K562 (cell line): ENCODE measurements around the gene MYL4. TPM values are rescaled to one million over a fixed set of nuclear protein-coding genes. Genes with fewer than 3 reads are reported as not detected.

Experiments used
- ATAC-seq: fragments of 200-7000 bp; cut with Tn5 transposase; 3 replicates; pipeline ENCODE4 v1.9.1; 2020; ENCODE audit warnings: moderate library complexity
- BruUV-seq: library from RNA; stranded (reverse); fragments of 400-500 nt; replicated peaks from 2 replicates; lab custom pipeline; 2021; lab: Mats Ljungman, UMichigan
- CTCF ChIA-PET: fragments of 300-600 bp; formaldehyde crosslinking; extraction: SDS; loops from one replicate; lab custom pipeline; 2021; ENCODE audit warnings: low intra/inter-chr PET ratio; lab: Yijun Ruan, JAX
- POLR2A ChIA-PET: fragments of 300-600, 350-650 bp; sonication (Branson Sonifier 250); formaldehyde crosslinking; extraction: SDS; loops from one replicate; lab custom pipeline; 2021; ENCODE audit warnings: antibody characterized with exemption, inconsistent platforms; lab: Yijun Ruan, JAX
- DNase-seq, 4 experiments: peaks; one replicate each; pipeline versions ENCODE4 v3.0.0 to v3.0.0-alpha.2; 2011 to 2018; ENCODE audit warnings: low spot score in 3 of 4, mixed read lengths in 3 of 4; ENCODE audit errors: extremely low read depth in 1 of 4
- FAIRE-seq: peaks from 2 replicates; lab custom pipeline; 2011; peaks lifted over from hg19 to GRCh38; lab: Jason Lieb, UNC
- H2AFZ ChIP-seq: 2 replicates; pipeline ENCODE4 v1.6.0; 2011; ENCODE audit warnings: low read depth, low read length, control low read depth, inconsistent platforms
- H3K27ac ChIP-seq: fragments of 200-600 bp; 3 replicates; pipeline ENCODE4 v1.8.0; 2011; ENCODE audit warnings: low read depth, mild to moderate bottlenecking, control low read depth, inconsistent platforms, low read length, moderate library complexity, mixed read lengths; ENCODE audit errors: extremely low read depth
- H3K27me3 ChIP-seq, 2 experiments: fragments of 300-600 bp in 1 of 2; 2 replicates in 1 of 2; 3 replicates in 1 of 2; pipeline versions ENCODE4 v1.6.0 to v1.8.0; 2011; ENCODE audit warnings: inconsistent platforms in 2 of 2, low read length in 2 of 2, mild to moderate bottlenecking in 1 of 2, mixed read lengths in 1 of 2, moderate library complexity in 1 of 2; ENCODE audit not compliant: control insufficient read depth in 2 of 2, insufficient read depth in 2 of 2
- H3K36me3 ChIP-seq: fragments of 300-600 bp; 3 replicates; pipeline ENCODE4 v1.8.0; 2011; ENCODE audit warnings: mild to moderate bottlenecking, low read length, inconsistent platforms; ENCODE audit not compliant: control insufficient read depth, insufficient read depth
- H3K4me1 ChIP-seq, 2 experiments: fragments of 200-600 bp in 1 of 2; replicated peaks in 1 of 2; 2 replicates in 1 of 2; 3 replicates in 1 of 2; pipeline versions ENCODE4 v1.5.1 to v1.8.0; 2011; ENCODE audit warnings: inconsistent platforms in 2 of 2, low read length in 2 of 2, mild to moderate bottlenecking in 1 of 2, mixed read lengths in 1 of 2, moderate library complexity in 1 of 2; ENCODE audit not compliant: control insufficient read depth in 2 of 2, insufficient read depth in 2 of 2
- H3K4me2 ChIP-seq: 2 replicates; pipeline ENCODE4 v1.6.1; 2011; ENCODE audit warnings: low read length, control low read depth, inconsistent platforms, mixed read lengths; ENCODE audit not compliant: insufficient read depth
- H3K4me3 ChIP-seq: fragments of 200-600 bp; sonication (generic), shearing (Covaris generic); 2 replicates; pipeline ENCODE4 v1.5.1; 2016; ENCODE audit warnings: control low read depth, inconsistent platforms
- H3K79me2 ChIP-seq: fragments of 200-600 bp; 3 replicates; pipeline ENCODE4 v1.8.0; 2011; ENCODE audit warnings: low read length, inconsistent platforms; ENCODE audit not compliant: control insufficient read depth, insufficient read depth
- H3K9ac ChIP-seq, 2 experiments: 2 replicates each; pipeline versions ENCODE4 v1.6.0 to v1.6.1; 2011; ENCODE audit warnings: low read depth in 2 of 2, low read length in 2 of 2, control low read depth in 1 of 2, inconsistent platforms in 1 of 2, mild to moderate bottlenecking in 1 of 2, mixed read lengths in 1 of 2; ENCODE audit not compliant: insufficient read depth in 1 of 2
- H3K9me1 ChIP-seq: one replicate; pipeline ENCODE4 v1.6.0; 2011; ENCODE audit warnings: inconsistent platforms, mild to moderate bottlenecking, low read length, moderate library complexity; ENCODE audit not compliant: control insufficient read depth, insufficient read depth
- H3K9me3 ChIP-seq: replicated peaks from 2 replicates; pipeline ENCODE4 v1.5.1; 2011; ENCODE audit warnings: low read depth, low read length, inconsistent platforms; ENCODE audit not compliant: control insufficient read depth, insufficient read depth
- H4K20me1 ChIP-seq: replicated peaks from 2 replicates; pipeline ENCODE4 v1.6.1; 2011; ENCODE audit warnings: low read length, inconsistent platforms, mixed read lengths; ENCODE audit not compliant: control insufficient read depth, insufficient read depth
- CBFA2T3 ChIP-seq: fragments of 450-650 bp; IDR thresholded peaks from 2 replicates; pipeline ENCODE4 v1.6.1; 2017
- CHCHD3 ChIP-seq: fragments of 250-450 bp; sonication (Bioruptor Pico); IDR thresholded peaks from 2 replicates; pipeline ENCODE4 v2.1.2; 2022; ENCODE audit warnings: mild to moderate bottlenecking
- KAT2B ChIP-seq: IDR thresholded peaks from one replicate; pipeline ENCODE4 v1.6.1; 2012; ENCODE audit warnings: low read depth, mild to moderate bottlenecking, control low read depth, inconsistent platforms, low read length, moderate library complexity
- MAFF ChIP-seq: IDR thresholded peaks from 2 replicates; pipeline ENCODE4 v1.6.1; 2012; ENCODE audit warnings: low read length, improper control_type of control experiment
- MTA1 ChIP-seq: fragments of 450-650 bp; IDR thresholded peaks from 2 replicates; pipeline ENCODE4 v1.6.1; 2017; ENCODE audit warnings: borderline replicate concordance
- NUFIP1 ChIP-seq: fragments of 450-650 bp; IDR thresholded peaks from 2 replicates; pipeline ENCODE4 v1.6.1; 2018; ENCODE audit not compliant: partially characterized antibody
- POLR2H ChIP-seq: IDR thresholded peaks from 2 replicates; pipeline ENCODE4 v1.6.1; 2016; ENCODE audit warnings: missing genetic modification characterization, low read depth, mild to moderate bottlenecking, control low read depth, missing compliant biosample characterization, moderate library complexity
- TCF3 ChIP-seq: sonication (generic); formaldehyde crosslinking; IDR thresholded peaks from 2 replicates; pipeline ENCODE4 v1.4.0; 2020; ENCODE audit warnings: mild to moderate bottlenecking, missing genetic modification reagents
- ZFX ChIP-seq: sonication (generic); formaldehyde crosslinking; IDR thresholded peaks from 2 replicates; pipeline ENCODE4 v1.8.0; 2022; ENCODE audit warnings: mild to moderate bottlenecking, missing genetic modification reagents, moderate library complexity
- ZNF12 ChIP-seq: sonication (generic); formaldehyde crosslinking; IDR thresholded peaks from 2 replicates; pipeline ENCODE4 v1.4.0; 2020; ENCODE audit warnings: mild to moderate bottlenecking, missing genetic modification reagents
- WGBS: fragments of 100-300 bp; shearing (Covaris generic); methylation state at CpG from one replicate; pipeline ENCODE4 v1.1.6; 2016; ENCODE audit warnings: low coverage, mixed read lengths; ENCODE audit not compliant: insufficient coverage; ENCODE audit errors: missing lambda C conversion rate; 5-methylcytosine and 5-hydroxymethylcytosine counted together
- in situ Hi-C: fragments of 300-500 bp; cut with MboI; formaldehyde crosslinking; loops from 4 replicates; pipeline ENCODE4 v1.15.0; 2018; ENCODE audit warnings: inconsistent platforms, mixed read lengths
- intact Hi-C: fragments of 100-400 bp; cut with micrococcal nuclease; formaldehyde crosslinking; loops from 2 replicates; pipeline ENCODE4 v1.14.2; 2022
- polyA plus RNA-seq, 8 experiments: library from polyadenylated mRNA; depleted of rRNA in 4 of 8; stranded (reverse) in 5 of 8; unstranded in 3 of 8; fragments of >200 nt; fragmentation: Nextera tagmentation in 2 of 8; fragmentation: Illumina TruSeq in 1 of 8; extraction: Ambion mirVana in 2 of 8; extraction: Trizol in 1 of 8; gene quantifications; 2 replicates each; pipeline versions ENCODE4 v1.2.1 to v1.2.3, GENCODE V29; 2011 to 2014; ENCODE audit warnings: inconsistent platforms in 1 of 8, missing spikeins in 1 of 8
- total RNA-seq, 7 experiments: library from RNA; depleted of rRNA in 6 of 7; stranded (reverse); fragments of >200 nt in 6 of 7; fragmentation: Illumina TruSeq in 2 of 7; extraction: Trizol in 2 of 7; gene quantifications; 2 replicates each; pipeline versions ENCODE4 v1.2.1 to v1.2.3, GENCODE V29; 2011 to 2021; ENCODE audit warnings: low replicate concordance in 1 of 7
- TF ChIP-seq, protein P1 (sequence below): fragments of 200-800 bp; sonication (Bioruptor generic); IDR thresholded peaks from 2 replicates; pipeline ENCODE4 v1.6.1; 2017; ENCODE audit warnings: missing genetic modification characterization, missing compliant biosample characterization
- TF ChIP-seq, protein P2 (sequence below): sonication (generic); IDR thresholded peaks from 2 replicates; pipeline ENCODE4 v1.6.1; 2016

MYL4 gene
- total and polyA plus RNA-seq, 9 of the 15 experiments (the other 6 are each of a cell fraction or from before 2014, with no cell fraction given) = 117 to 423 (median 221) TPM

DNA sequence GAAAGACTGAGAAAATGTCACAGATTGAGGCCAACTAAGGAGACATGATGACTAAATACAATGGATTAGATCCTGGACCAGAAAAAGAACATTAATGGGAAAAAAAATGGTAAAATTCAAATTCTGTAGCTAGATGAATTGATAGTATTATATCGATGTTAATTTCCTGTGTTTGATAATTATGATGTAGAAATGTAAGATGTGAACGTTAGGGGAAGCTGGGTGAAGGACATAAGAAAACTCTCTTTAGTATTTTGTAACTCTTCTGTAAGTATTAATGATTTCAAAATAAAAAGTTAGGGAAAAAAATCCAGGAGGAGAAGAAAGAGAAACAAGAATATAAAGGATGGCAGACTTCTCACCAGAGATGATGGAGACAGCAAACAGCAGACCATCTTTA lies 41.7 kb downstream of the MYL4 start (continued):
- TF ChIP-seq MAFF = no peak
- no peak for TF ChIP-seq ZNF12 (CRISPR knock-in tag)
- TF ChIP-seq NUFIP1 = no peak
- TF ChIP-seq ZFX (CRISPR knock-in tag) = no peak

DNA sequence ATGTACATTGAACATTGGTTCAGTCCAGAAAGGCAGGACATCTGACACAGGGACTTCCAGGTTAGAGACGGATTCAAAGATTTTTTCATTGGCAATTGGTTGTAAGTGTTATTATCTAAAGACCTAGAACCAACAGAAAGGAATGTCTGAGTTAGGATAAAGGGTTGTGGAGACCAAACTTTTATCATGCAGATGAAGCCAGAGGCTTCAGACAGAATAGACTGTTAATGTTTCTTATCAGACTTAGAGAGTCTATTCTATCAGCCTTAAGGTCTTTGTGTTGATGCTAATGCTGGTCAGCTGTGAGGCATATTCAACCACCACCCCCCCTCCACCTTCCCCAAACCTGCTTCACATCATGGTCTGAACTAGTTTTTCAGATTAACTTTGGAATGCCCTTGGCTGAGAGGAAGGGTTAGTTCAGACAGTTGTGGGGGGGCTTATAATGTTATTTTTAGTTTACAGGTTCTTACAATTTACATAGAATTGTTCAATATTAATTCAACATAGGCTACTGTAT lies 42.3 kb downstream of the MYL4 start:
- Histone ChIP-seq H3K9me3 (no peaks in the 10 kb centered on the region), H2AFZ (peak overlapping the region; percentile 2; the same call in 1 of the 2 replicates), H3K4me3 (no peak overlapping the region), H3K36me3 (no peaks in the 10 kb centered on the region), H4K20me1 (no peaks in the 10 kb centered on the region), H3K4me1 (peaks cover 19 to 28% of the 10 kb centered on the region in 2 experiments; a peak in 4 of 5 replicates), H3K27ac (no peak overlapping the region), H3K4me2 (no peak overlapping the region), H3K9me1 (no peaks in the 10 kb centered on the region), H3K27me3 (no peaks in the 10 kb centered on the region), H3K9ac (no peak overlapping the region), H3K79me2 (no peaks in the 10 kb centered on the region)
- ChIA-PET POLR2A (interaction anchor here (0.7 to 2.5 kb wide), 3 partner anchors 9 to 36 kb away, joined by 3 to 7 read pairs (median 3); no protein-coding TSS in a partner anchor), CTCF (interaction anchor here (0.6 kb wide), 1 partner anchor 64 kb away, joined by 3 read pairs; no protein-coding TSS in a partner anchor)
- WGBS = 0% methylated on average over 1 of the region's 1 CpG
- FAIRE-seq (no peak), DNase-seq (no peak), ATAC-seq (no peak)
- BruUV-seq = no TSS peak
- TF ChIP-seq, protein P1, sequence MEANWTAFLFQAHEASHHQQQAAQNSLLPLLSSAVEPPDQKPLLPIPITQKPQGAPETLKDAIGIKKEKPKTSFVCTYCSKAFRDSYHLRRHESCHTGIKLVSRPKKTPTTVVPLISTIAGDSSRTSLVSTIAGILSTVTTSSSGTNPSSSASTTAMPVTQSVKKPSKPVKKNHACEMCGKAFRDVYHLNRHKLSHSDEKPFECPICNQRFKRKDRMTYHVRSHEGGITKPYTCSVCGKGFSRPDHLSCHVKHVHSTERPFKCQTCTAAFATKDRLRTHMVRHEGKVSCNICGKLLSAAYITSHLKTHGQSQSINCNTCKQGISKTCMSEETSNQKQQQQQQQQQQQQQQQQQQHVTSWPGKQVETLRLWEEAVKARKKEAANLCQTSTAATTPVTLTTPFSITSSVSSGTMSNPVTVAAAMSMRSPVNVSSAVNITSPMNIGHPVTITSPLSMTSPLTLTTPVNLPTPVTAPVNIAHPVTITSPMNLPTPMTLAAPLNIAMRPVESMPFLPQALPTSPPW (CRISPR knock-in tag) = peak; percentile 34; the same call in 1 of the 2 replicates
- TF ChIP-seq MTA1 (no peak), CHCHD3 (CRISPR knock-in tag) (no peak), TCF3 (CRISPR knock-in tag) (0 out of 2 replicates have a peak, but pooled peaks have one; percentile 12), CBFA2T3 (peak; percentile 31; the same call in 1 of the 2 replicates), POLR2H (tag) (no peak), KAT2B (no peak)
- TF ChIP-seq, protein P2, sequence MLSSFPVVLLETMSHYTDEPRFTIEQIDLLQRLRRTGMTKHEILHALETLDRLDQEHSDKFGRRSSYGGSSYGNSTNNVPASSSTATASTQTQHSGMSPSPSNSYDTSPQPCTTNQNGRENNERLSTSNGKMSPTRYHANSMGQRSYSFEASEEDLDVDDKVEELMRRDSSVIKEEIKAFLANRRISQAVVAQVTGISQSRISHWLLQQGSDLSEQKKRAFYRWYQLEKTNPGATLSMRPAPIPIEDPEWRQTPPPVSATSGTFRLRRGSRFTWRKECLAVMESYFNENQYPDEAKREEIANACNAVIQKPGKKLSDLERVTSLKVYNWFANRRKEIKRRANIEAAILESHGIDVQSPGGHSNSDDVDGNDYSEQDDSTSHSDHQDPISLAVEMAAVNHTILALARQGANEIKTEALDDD = 0 out of 2 replicates have a peak, but pooled peaks have one; percentile 12
- in situ Hi-C loops (no loop called here), intact Hi-C loops (no loop called here)
